GM23248 (cell line): ENCODE results near the gene ZNF536. TPM values are rescaled to one million over a fixed set of nuclear protein-coding genes. Genes with fewer than 3 reads are reported as not detected.

Source experiments
- DNase-seq: peaks from one replicate; pipeline ENCODE4 v3.0.0-alpha.2; 2015
- H2AFZ ChIP-seq: fragments of 200-600 bp; sonication (generic); 2 replicates; pipeline ENCODE4 v1.6.1; 2016; ENCODE audit warnings: antibody characterized with exemption
- H3F3A ChIP-seq: fragments of 200-600 bp; sonication (generic); 2 replicates; pipeline ENCODE4 v1.6.1; 2016; ENCODE audit warnings: mild to moderate bottlenecking, antibody characterized with exemption, mixed run types; ENCODE audit not compliant: insufficient read depth
- H3K27ac ChIP-seq: fragments of 200-600 bp; sonication (generic); 2 replicates; pipeline ENCODE4 v1.5.1; 2016; ENCODE audit warnings: mild to moderate bottlenecking
- H3K27me3 ChIP-seq: fragments of 200-600 bp; sonication (generic); replicated peaks from 2 replicates; pipeline ENCODE4 v1.6.1; 2016; ENCODE audit warnings: mild to moderate bottlenecking; ENCODE audit not compliant: insufficient read depth
- H3K36me3 ChIP-seq: fragments of 200-600 bp; sonication (generic); 2 replicates; pipeline ENCODE4 v1.6.1; 2016; ENCODE audit warnings: low read depth, mild to moderate bottlenecking
- H3K4me1 ChIP-seq: fragments of 200-600 bp; sonication (generic); 2 replicates; pipeline ENCODE4 v1.6.1; 2016; ENCODE audit warnings: mild to moderate bottlenecking; ENCODE audit not compliant: insufficient read depth
- H3K4me2 ChIP-seq: fragments of 200-600 bp; sonication (generic); one replicate; pipeline ENCODE4 v1.6.1; 2016; ENCODE audit warnings: mild to moderate bottlenecking; ENCODE audit not compliant: unreplicated experiment
- H3K4me3 ChIP-seq: fragments of 200-600 bp; sonication (generic); 2 replicates; pipeline ENCODE4 v1.5.1; 2016; ENCODE audit warnings: mild to moderate bottlenecking
- H3K79me2 ChIP-seq: fragments of 200-600 bp; sonication (generic); 2 replicates; pipeline ENCODE4 v1.6.1; 2016; ENCODE audit warnings: mild to moderate bottlenecking; ENCODE audit not compliant: insufficient read depth
- H3K9ac ChIP-seq: fragments of 200-600 bp; sonication (generic); 2 replicates; pipeline ENCODE4 v1.6.1; 2016; ENCODE audit warnings: mild to moderate bottlenecking
- H3K9me2 ChIP-seq: fragments of 200-600 bp; sonication (generic); 2 replicates; pipeline ENCODE4 v1.6.1; 2016; ENCODE audit warnings: mixed run types, mild to moderate bottlenecking, moderate library complexity; ENCODE audit not compliant: insufficient read depth
- H3K9me3 ChIP-seq: fragments of 200-600 bp; sonication (generic); one replicate; pipeline ENCODE4 v1.6.1; 2017; ENCODE audit warnings: low read depth
- H4K20me1 ChIP-seq: fragments of 200-600 bp; sonication (generic); 2 replicates; pipeline ENCODE4 v1.6.0; 2016; ENCODE audit not compliant: insufficient read depth
- EZH2 ChIP-seq: fragments of 200-600 bp; sonication (generic); IDR thresholded peaks from 2 replicates; pipeline ENCODE4 v1.6.1; 2018; ENCODE audit warnings: antibody characterized with exemption, mild to moderate bottlenecking; ENCODE audit not compliant: insufficient read depth, poor library complexity, severe bottlenecking
- EZH2phosphoT487 ChIP-seq: fragments of 200-600 bp; sonication (generic); IDR thresholded peaks from 2 replicates; pipeline ENCODE4 v1.6.1; 2018; ENCODE audit warnings: antibody characterized with exemption, moderate library complexity, mild to moderate bottlenecking, low read depth; ENCODE audit not compliant: insufficient read depth
- WGBS, 2 experiments: methylation state at CpG; one replicate each; pipeline ENCODE4 v1.1.6; 2015 to 2017; ENCODE audit warnings: low lambda C conversion rate in 2 of 2, low coverage in 1 of 2; ENCODE audit errors: missing lambda C conversion rate in 2 of 2; 5-methylcytosine and 5-hydroxymethylcytosine counted together
- in situ Hi-C: fragments of 300-500 bp; cut with MboI; formaldehyde crosslinking; loops from 2 replicates; pipeline ENCODE4 v1.15.0; 2020
- polyA plus RNA-seq: library from polyadenylated mRNA; unstranded; fragments of >200 nt; fragmentation: Nextera tagmentation; extraction: Ambion mirVana; gene quantifications from 2 replicates; pipeline ENCODE4 v1.2.1, GENCODE V29; 2016
- total RNA-seq: library from RNA; depleted of rRNA; stranded (reverse); fragments of >200 nt; shearing (Covaris generic); gene quantifications from 2 replicates; pipeline ENCODE4 v1.2.3, GENCODE V29; 2014

Gene ZNF536
- total and polyA plus RNA-seq, 2 experiments from 2014 or later: 0.35 to 0.43 TPM

DNA sequence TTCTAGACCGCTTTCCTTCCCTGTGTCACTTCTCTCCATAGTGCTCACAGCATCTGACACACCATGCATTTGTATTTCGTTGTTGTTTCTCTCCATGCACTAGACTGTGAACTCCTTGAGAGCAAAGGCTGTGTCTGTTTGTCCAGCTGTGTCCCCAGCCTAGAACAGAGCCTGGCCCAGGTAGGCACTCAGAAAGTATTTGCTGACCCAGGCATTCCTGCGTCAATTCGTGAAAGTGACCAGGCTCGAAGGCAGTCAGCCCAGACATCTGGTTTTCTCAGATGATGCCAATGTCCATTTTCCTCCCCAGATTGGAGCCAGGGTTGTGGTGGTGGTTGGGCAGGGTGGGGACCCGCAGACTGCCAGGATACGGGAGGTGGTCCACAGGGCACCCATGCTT, 164.8 kb downstream of the ZNF536 start:
- no peaks in the 10 kb centered on the region for H3K9me3 ChIP-seq
- DNase-seq: no peak
- no peak overlapping the region for H3K4me2 ChIP-seq
- no peak overlapping the region for H2AFZ ChIP-seq
- no peak overlapping the region for H3K9ac ChIP-seq
- H3F3A ChIP-seq: no peaks in the 10 kb centered on the region
- no peak overlapping the region for H3K4me3 ChIP-seq
- H3K79me2 ChIP-seq: no peaks in the 10 kb centered on the region
- H4K20me1 ChIP-seq: no peaks in the 10 kb centered on the region
- no peaks in the 10 kb centered on the region for H3K4me1 ChIP-seq
- no peaks in the 10 kb centered on the region for H3K9me2 ChIP-seq
- TF ChIP-seq EZH2: no peak
- no peak for TF ChIP-seq EZH2phosphoT487
- no peaks in the 10 kb centered on the region for H3K36me3 ChIP-seq
- in situ Hi-C loops: no loop called here
- WGBS, 2 experiments: 69 to 73% methylated on average over 7 of the region's 7 CpGs
- H3K27ac ChIP-seq: no peak overlapping the region
- no peaks in the 10 kb centered on the region for H3K27me3 ChIP-seq

GRCh38 chr19:30539315-30539714, 167.1 kb downstream of the ZNF536 start:
- no peaks in the 10 kb centered on the region for H3F3A ChIP-seq
- TF ChIP-seq EZH2 (no peak), EZH2phosphoT487 (no peak)
- no peaks in the 10 kb centered on the region for H3K79me2 ChIP-seq
- H3K4me1 ChIP-seq: no peaks in the 10 kb centered on the region
- in situ Hi-C loops: no loop called here
- H3K9me2 ChIP-seq: no peaks in the 10 kb centered on the region
- H2AFZ ChIP-seq: no peak overlapping the region
- H3K9me3 ChIP-seq: no peaks in the 10 kb centered on the region
- H3K9ac ChIP-seq: no peak overlapping the region
- WGBS, 2 experiments: 66 to 73% methylated on average over 4 of the region's 4 CpGs
- no peak overlapping the region for H3K4me2 ChIP-seq
- no peaks in the 10 kb centered on the region for H3K36me3 ChIP-seq
- H4K20me1 ChIP-seq: no peaks in the 10 kb centered on the region
- no peaks in the 10 kb centered on the region for H3K27me3 ChIP-seq
- no peak for DNase-seq
- H3K4me3 ChIP-seq: no peak overlapping the region
- H3K27ac ChIP-seq: no peak overlapping the region

- in situ Hi-C loops: no loop called here
- WGBS, 2 experiments: 80 to 81% methylated on average over 11 of the region's 11 CpGs
- H3K27ac ChIP-seq: no peak overlapping the region
- no peak for DNase-seq
- no peak overlapping the region for H3K9ac ChIP-seq
- H3K4me3 ChIP-seq: no peak overlapping the region
- no peak overlapping the region for H2AFZ ChIP-seq
- H4K20me1 ChIP-seq: no peaks in the 10 kb centered on the region
- H3F3A ChIP-seq: no peaks in the 10 kb centered on the region
- H3K9me2 ChIP-seq: no peaks in the 10 kb centered on the region
- no peak overlapping the region for H3K4me2 ChIP-seq
- H3K79me2 ChIP-seq: no peaks in the 10 kb centered on the region
- H3K9me3 ChIP-seq: no peaks in the 10 kb centered on the region
- H3K4me1 ChIP-seq: no peaks in the 10 kb centered on the region
- no peak for TF ChIP-seq EZH2phosphoT487
- TF ChIP-seq EZH2: no peak
- H3K27me3 ChIP-seq: no peaks in the 10 kb centered on the region
- H3K36me3 ChIP-seq: no peaks in the 10 kb centered on the region
These were observed 167.8 kb downstream of the ZNF536 start for GRCh38 chr19:30539981-30540380.

GRCh38 chr19:30540761-30541160, 168.6 kb downstream of the ZNF536 start:
- WGBS, 2 experiments: 69% methylated on average over 6 of the region's 6 CpGs
- no peaks in the 10 kb centered on the region for H3K9me3 ChIP-seq
- in situ Hi-C loops: no loop called here

DNA sequence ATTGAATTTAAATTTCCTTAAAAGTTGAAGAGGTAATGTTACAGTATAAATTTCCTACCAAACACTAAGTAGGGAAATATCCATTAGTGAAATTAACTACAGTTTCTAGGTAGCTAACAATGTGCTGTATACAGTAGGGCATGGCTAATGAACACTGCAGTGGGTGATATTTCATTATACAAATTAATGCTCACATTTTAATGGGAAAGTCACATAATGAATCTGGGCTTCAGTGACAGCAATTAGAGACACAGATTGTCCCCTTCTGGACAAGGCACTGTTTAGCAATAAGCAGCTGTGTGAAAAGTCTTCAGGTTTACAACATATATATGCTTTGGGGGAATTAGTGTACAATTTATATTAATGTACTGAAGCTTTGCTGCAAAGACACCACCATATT, 169.4 kb downstream of the ZNF536 start:
- no peaks in the 10 kb centered on the region for H3K9me2 ChIP-seq
- no peak overlapping the region for H3K9ac ChIP-seq
- H3K4me1 ChIP-seq: no peaks in the 10 kb centered on the region
- H3K27ac ChIP-seq: no peak overlapping the region
- no peaks in the 10 kb centered on the region for H3K27me3 ChIP-seq
- H3F3A ChIP-seq: no peaks in the 10 kb centered on the region
- H3K9me3 ChIP-seq: no peaks in the 10 kb centered on the region
- no peak overlapping the region for H3K4me3 ChIP-seq
- no peak for DNase-seq
- H2AFZ ChIP-seq: no peak overlapping the region
- H3K36me3 ChIP-seq: no peaks in the 10 kb centered on the region
- no peak overlapping the region for H3K4me2 ChIP-seq
- no peaks in the 10 kb centered on the region for H4K20me1 ChIP-seq
- TF ChIP-seq EZH2phosphoT487 (no peak), EZH2 (no peak)
- in situ Hi-C loops: no loop called here
- no peaks in the 10 kb centered on the region for H3K79me2 ChIP-seq

More at GRCh38 chr19:30540761-30541160, 168.6 kb downstream of the ZNF536 start:
- no peak for TF ChIP-seq EZH2phosphoT487
- TF ChIP-seq EZH2: no peak
- Histone ChIP-seq H2AFZ (no peak overlapping the region), H3K4me2 (no peak overlapping the region), H3K4me3 (no peak overlapping the region), H3K4me1 (no peaks in the 10 kb centered on the region), H3F3A (no peaks in the 10 kb centered on the region), H3K27me3 (no peaks in the 10 kb centered on the region), H3K9ac (no peak overlapping the region), H3K79me2 (no peaks in the 10 kb centered on the region), H3K27ac (no peak overlapping the region), H3K9me2 (no peaks in the 10 kb centered on the region), H4K20me1 (no peaks in the 10 kb centered on the region), H3K36me3 (no peaks in the 10 kb centered on the region)
- no peak for DNase-seq
